GM12891 (cell line): ENCODE measurements around the gene SLC28A1.

Source experiments
- POLR2A ChIP-seq: IDR thresholded peaks from 2 replicates; pipeline ENCODE4 v1.6.1; 2011; ENCODE audit warnings: low read depth, low read length, control low read depth
- TAF1 ChIP-seq: IDR thresholded peaks from 2 replicates; pipeline ENCODE4 v1.6.1; 2011; ENCODE audit warnings: low read depth, low read length, control low read depth

GRCh38 chr15:84887938-84888337, 3.5 kb downstream of the SLC28A1 start:
- TF ChIP-seq TAF1 = no peak
- no peak for TF ChIP-seq POLR2A
